Measurements from ENCODE around the gene SHBG.

- TF ChIP-seq CTCF (IDR thresholded peaks at IDR 0.05) = no peak
- TF ChIP-seq POLR2A (IDR thresholded peaks at IDR 0.05) = no peak
- no peak for TF ChIP-seq EP300 (IDR thresholded peaks at IDR 0.05)
- TF ChIP-seq POLR2AphosphoS5 (IDR thresholded peaks at IDR 0.05) = no peak
Measured at GRCh38 chr17:7593296-7593695, 36.6 kb upstream of the SHBG start.

Data from upper lobe of left lung (tissue), 4 donors.